Mesodermal cell (in vitro differentiated cells): ENCODE measurements around the gene KDM4B.

Experiments used
- H3K27ac ChIP-seq: 2 replicates; pipeline ENCODE4 v1.7.0; 2013; ENCODE audit warnings: mild to moderate bottlenecking, low read depth, low read length, moderate library complexity; ENCODE audit not compliant: severe bottlenecking
- H3K36me3 ChIP-seq: 2 replicates; pipeline ENCODE4 v1.7.1; 2013; ENCODE audit warnings: mild to moderate bottlenecking, low read length, moderate library complexity; ENCODE audit not compliant: control insufficient read depth, insufficient read depth
- H3K4me1 ChIP-seq: one replicate; pipeline ENCODE4 v1.7.1; 2013; ENCODE audit warnings: mild to moderate bottlenecking, low read length; ENCODE audit not compliant: insufficient read depth, control insufficient read depth, poor library complexity, severe bottlenecking
- H3K4me3 ChIP-seq: 2 replicates; pipeline ENCODE4 v1.7.0; 2013; ENCODE audit warnings: low read length, control low read depth, mild to moderate bottlenecking; ENCODE audit not compliant: insufficient read depth, poor library complexity, severe bottlenecking; ENCODE audit errors: extremely low read depth
- H3K9me3 ChIP-seq: 2 replicates; pipeline ENCODE4 v1.7.1; 2013; ENCODE audit warnings: mild to moderate bottlenecking, low read length, moderate library complexity; ENCODE audit not compliant: control insufficient read depth
- WGBS, 2 experiments: methylation state at CpG; one replicate each; pipeline ENCODE4 v1.1.5; 2013; ENCODE audit warnings: missing lambda C conversion rate in 2 of 2; ENCODE audit not compliant: insufficient coverage in 2 of 2; 5-methylcytosine and 5-hydroxymethylcytosine counted together

Gene KDM4B

GRCh38 chr19:4976401-4977298 lies 7.7 kb downstream of the KDM4B start:
- H3K27ac ChIP-seq: peak overlapping the region; percentile 72
- H3K4me3 ChIP-seq: no peak overlapping the region
- peaks cover 65% of the 10 kb centered on the region for H3K4me1 ChIP-seq
- WGBS, 2 experiments: 89 to 93% methylated on average over 32 to 33 of the region's 33 CpGs
- no peaks in the 10 kb centered on the region for H3K9me3 ChIP-seq
- peaks cover 21% of the 10 kb centered on the region for H3K36me3 ChIP-seq

GRCh38 chr19:4977299-4978174 lies 8.6 kb downstream of the KDM4B start:
- peak overlapping the region; percentile 69 for H3K27ac ChIP-seq
- WGBS, 2 experiments: 92 to 93% methylated on average over 30 to 31 of the region's 36 CpGs

GRCh38 chr19:4979211-4979807 lies 10.4 kb downstream of the KDM4B start:
- Histone ChIP-seq H3K4me1 (peaks cover 56% of the 10 kb centered on the region), H3K4me3 (no peak overlapping the region), H3K27ac (no peak overlapping the region), H3K36me3 (peaks cover 16% of the 10 kb centered on the region), H3K9me3 (no peaks in the 10 kb centered on the region)
- WGBS, 2 experiments: 94 to 95% methylated on average over 6 to 7 of the region's 8 CpGs

More at GRCh38 chr19:4977299-4978174, 8.6 kb downstream of the KDM4B start:
- Histone ChIP-seq H3K36me3 (peaks cover 16% of the 10 kb centered on the region), H3K4me3 (no peak overlapping the region), H3K9me3 (no peaks in the 10 kb centered on the region), H3K4me1 (peaks cover 59% of the 10 kb centered on the region)

- H3K36me3 ChIP-seq: peaks cover 16% of the 10 kb centered on the region
- H3K4me3 ChIP-seq: no peak overlapping the region
- no peak overlapping the region for H3K27ac ChIP-seq
- H3K4me1 ChIP-seq: peaks cover 49% of the 10 kb centered on the region
- 83 to 100% methylated on average over 1 of the region's 3 CpGs for whole genome bisulfite sequencing, 2 experiments
- H3K9me3 ChIP-seq: no peaks in the 10 kb centered on the region
Observed at GRCh38 chr19:4980067-4980466, 11.2 kb downstream of the KDM4B start.

GRCh38 chr19:4980838-4981680 lies 12.1 kb downstream of the KDM4B start:
- H3K36me3 ChIP-seq: peaks cover 16% of the 10 kb centered on the region
- WGBS, 2 experiments: 85 to 94% methylated on average over 24 to 27 of the region's 27 CpGs
- H3K9me3 ChIP-seq: no peaks in the 10 kb centered on the region
- peaks cover 49% of the 10 kb centered on the region for H3K4me1 ChIP-seq
- H3K27ac ChIP-seq: peak overlapping the region; percentile 16
- no peak overlapping the region for H3K4me3 ChIP-seq

GRCh38 chr19:4981681-4981958 lies 12.7 kb downstream of the KDM4B start:
- 100% methylated on average over 1 of the region's 3 CpGs; no CpG with 5 or more reads in 1 of the 2 experiments for WGBS, 2 experiments
- H3K27ac ChIP-seq: no peak overlapping the region
- peaks cover 13% of the 10 kb centered on the region for H3K36me3 ChIP-seq
- peaks cover 50% of the 10 kb centered on the region for H3K4me1 ChIP-seq
- H3K4me3 ChIP-seq: no peak overlapping the region
- H3K9me3 ChIP-seq: no peaks in the 10 kb centered on the region

GRCh38 chr19:4983346-4984105 lies 14.6 kb downstream of the KDM4B start:
- Histone ChIP-seq H3K9me3 (no peaks in the 10 kb centered on the region), H3K27ac (no peak overlapping the region), H3K36me3 (peaks cover 11% of the 10 kb centered on the region), H3K4me3 (no peak overlapping the region), H3K4me1 (peaks cover 50% of the 10 kb centered on the region)
- WGBS, 2 experiments: 90 to 92% methylated on average over 22 to 23 of the region's 23 CpGs

GRCh38 chr19:4984106-4984380 lies 15.1 kb downstream of the KDM4B start:
- Histone ChIP-seq H3K27ac (no peak overlapping the region), H3K4me1 (peaks cover 47% of the 10 kb centered on the region), H3K4me3 (no peak overlapping the region), H3K9me3 (no peaks in the 10 kb centered on the region), H3K36me3 (peaks cover 6% of the 10 kb centered on the region)
- 93 to 95% methylated on average over 6 to 7 of the region's 7 CpGs for WGBS, 2 experiments

- Histone ChIP-seq H3K36me3 (peaks cover 6% of the 10 kb centered on the region), H3K4me3 (no peak overlapping the region), H3K27ac (no peak overlapping the region), H3K9me3 (no peaks in the 10 kb centered on the region), H3K4me1 (peaks cover 42% of the 10 kb centered on the region)
- 88 to 92% methylated on average over 8 to 17 of the region's 18 CpGs for WGBS, 2 experiments
Observed at GRCh38 chr19:4984438-4984990, 15.6 kb downstream of the KDM4B start.
